GM18517 (cell line): ENCODE results near the gene KRT7.
"Not testable (repeated sequence)": the region's sequence is repeated elsewhere in the genome, so short reads cannot be mapped to it uniquely, and the experiment has no call there.

Experiments used
- ATAC-seq: cut with Tn5 transposase; IDR thresholded peaks from one replicate; pipeline ENCODE4 v1.9.1; 2021; ENCODE audit warnings: mild to moderate bottlenecking, moderate library complexity; ENCODE audit not compliant: unreplicated experiment

The KRT7 gene

GRCh38 chr12:52228931-52229330, 4.1 kb upstream of the KRT7 start:
- ATAC-seq = no peak

- ATAC-seq = no peak
Observed at GRCh38 chr12:52229836-52230343, 3.2 kb upstream of the KRT7 start.

GRCh38 chr12:52230364-52231281, 2.4 kb upstream of the KRT7 start:
- ATAC-seq = no peak

GRCh38 chr12:52231305-52232202, 1.5 kb upstream of the KRT7 start:
- ATAC-seq = no peak

- ATAC-seq = no peak
Observed at GRCh38 chr12:52232203-52232673, 805 bp upstream of the KRT7 start.

GRCh38 chr12:52233462-52234207, 592 bp downstream of the KRT7 start:
- no peak for ATAC-seq

- no peak for ATAC-seq
Observed at GRCh38 chr12:52234223-52234810, 1.3 kb downstream of the KRT7 start.

GRCh38 chr12:52235001-52235764, 2.1 kb downstream of the KRT7 start:
- ATAC-seq = no peak

GRCh38 chr12:52235822-52236361, 2.8 kb downstream of the KRT7 start:
- ATAC-seq = no peak

- ATAC-seq = no peak
Observed at GRCh38 chr12:52236386-52237050, 3.5 kb downstream of the KRT7 start.

- ATAC-seq = no peak
Observed at GRCh38 chr12:52238207-52238840, 5.3 kb downstream of the KRT7 start.

GRCh38 chr12:52238916-52239646, 6.0 kb downstream of the KRT7 start:
- no peak for ATAC-seq

- no peak for ATAC-seq
Observed at GRCh38 chr12:52239767-52240166, 6.7 kb downstream of the KRT7 start.

GRCh38 chr12:52240247-52240646, 7.2 kb downstream of the KRT7 start:
- ATAC-seq = not testable (repeated sequence)

GRCh38 chr12:52241205-52241842, 8.3 kb downstream of the KRT7 start:
- ATAC-seq = no peak

- ATAC-seq = no peak
Observed at GRCh38 chr12:52242442-52243258, 9.6 kb downstream of the KRT7 start.
